A673 (cell line): ENCODE data around the gene TTC28. TPM values are rescaled to one million over a fixed set of nuclear protein-coding genes. Genes with fewer than 3 reads are reported as not detected.

ENCODE experiments used
- BruUV-seq: library from RNA; stranded (reverse); fragments of 400-500 nt; replicated peaks from 2 replicates; lab custom pipeline; 2021; lab: Mats Ljungman, UMichigan
- CTCF ChIA-PET: fragments of 300-600 bp; sonication (Branson Sonifier 250); formaldehyde crosslinking; loops from one replicate; lab custom pipeline; 2022; ENCODE audit warnings: antibody characterized with exemption; lab: Charles Lee
- POLR2A ChIA-PET: fragments of 300-600 bp; sonication (Branson Sonifier 250); formaldehyde crosslinking; loops from one replicate; lab custom pipeline; 2022; ENCODE audit warnings: antibody characterized with exemption; ENCODE audit not compliant: low non-redundant PET; lab: Charles Lee
- DNase-seq: peaks from one replicate; pipeline ENCODE4 v3.0.0-alpha.2; 2015; ENCODE audit warnings: low spot score
- H3K27ac ChIP-seq: fragments of 200-600 bp; sonication (generic); 2 replicates; pipeline ENCODE4 v1.5.1; 2016; ENCODE audit warnings: mixed run types, low read depth, mild to moderate bottlenecking, mixed read lengths, antibody characterized with exemption, low read length; ENCODE audit not compliant: poor library complexity, severe bottlenecking
- H3K27me3 ChIP-seq: fragments of 200-600 bp; sonication (generic); replicated peaks from 2 replicates; pipeline ENCODE4 v1.6.1; 2017; ENCODE audit warnings: mixed run types, low read depth, mild to moderate bottlenecking, mixed read lengths, antibody characterized with exemption, low read length; ENCODE audit not compliant: insufficient read depth, poor library complexity
- H3K36me3 ChIP-seq: fragments of 200-600 bp; sonication (generic); 2 replicates; pipeline ENCODE4 v1.6.1; 2016; ENCODE audit warnings: mixed run types, mild to moderate bottlenecking, mixed read lengths, antibody characterized with exemption, low read length; ENCODE audit not compliant: insufficient read depth, poor library complexity, severe bottlenecking
- H3K4me1 ChIP-seq: fragments of 200-600 bp; sonication (generic); 2 replicates; pipeline ENCODE4 v1.6.1; 2017; ENCODE audit warnings: mixed run types, mild to moderate bottlenecking, mixed read lengths, antibody characterized with exemption, low read length; ENCODE audit not compliant: insufficient read depth, poor library complexity, severe bottlenecking
- H3K4me3 ChIP-seq: fragments of 200-600 bp; sonication (generic); 2 replicates; pipeline ENCODE4 v1.5.1; 2016; ENCODE audit warnings: low read depth, mixed run types, mild to moderate bottlenecking, mixed read lengths, low read length; ENCODE audit not compliant: poor library complexity, severe bottlenecking
- H3K9me3 ChIP-seq: fragments of 200-600 bp; sonication (generic); 2 replicates; pipeline ENCODE4 v1.6.1; 2016; ENCODE audit warnings: mixed run types, low read depth, mild to moderate bottlenecking, mixed read lengths, antibody characterized with exemption, low read length; ENCODE audit not compliant: poor library complexity, severe bottlenecking
- EZH2 ChIP-seq: fragments of 200-600 bp; sonication (generic); IDR thresholded peaks from 2 replicates; pipeline ENCODE4 v1.6.1; 2017; ENCODE audit warnings: borderline replicate concordance, low read depth, mild to moderate bottlenecking, mixed read lengths, antibody characterized with exemption, low read length; ENCODE audit not compliant: poor library complexity, severe bottlenecking
- intact Hi-C: fragments of 100-400 bp; cut with micrococcal nuclease; formaldehyde crosslinking; loops from one replicate; pipeline ENCODE4 v1.10.0; 2022; ENCODE audit not compliant: unreplicated experiment
- total RNA-seq: library from RNA; stranded (reverse); gene quantifications from 2 replicates; pipeline ENCODE4 v1.2.3, GENCODE V29; 2021
- TF ChIP-seq, protein P1 (sequence below): fragments of 300-800, 200-600 bp; sonication (generic); conservative IDR thresholded peaks from 2 replicates; pipeline ENCODE4 v1.5.1; 2017; ENCODE audit warnings: low read depth, mild to moderate bottlenecking, antibody characterized with exemption, low read length, moderate library complexity, mixed read lengths

The TTC28 gene
- total RNA-seq, 1 experiment from 2014 or later: 48.7 TPM

DNA sequence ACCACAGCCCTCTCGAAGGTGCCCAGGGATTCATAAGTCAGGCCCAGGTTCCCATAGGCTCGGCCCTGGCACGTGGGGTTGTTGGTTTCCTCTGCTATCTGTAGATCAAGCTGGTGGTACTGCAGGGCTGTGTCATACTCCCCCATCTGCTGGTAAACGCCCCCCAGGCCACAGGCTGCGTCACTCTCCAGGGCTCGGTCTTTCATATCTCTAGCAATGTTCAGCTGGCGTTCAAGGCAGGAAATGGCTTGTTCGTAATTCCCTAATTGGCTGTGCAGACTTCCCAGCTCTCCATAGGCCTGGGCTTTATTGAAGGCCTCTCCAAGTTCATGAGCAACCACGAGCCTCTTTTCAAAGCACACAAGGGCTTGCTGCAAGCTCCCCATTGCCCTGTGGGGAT lies 574.2 kb downstream of the TTC28 start:
- Histone ChIP-seq H3K27me3 (no peaks in the 10 kb centered on the region), H3K36me3 (no peaks in the 10 kb centered on the region), H3K27ac (no peak overlapping the region), H3K4me3 (no peak overlapping the region), H3K4me1 (peaks cover 5% of the 10 kb centered on the region), H3K9me3 (no peaks in the 10 kb centered on the region)
- ChIA-PET CTCF (no interaction called here), POLR2A (interaction anchor here (0.6 kb wide), 1 partner anchor 831 kb away, joined by 5 read pairs; no protein-coding TSS in a partner anchor)
- DNase-seq: peak; percentile 10
- BruUV-seq: no TSS peak
- intact Hi-C loops: no loop called here
- no peak for TF ChIP-seq EZH2
- TF ChIP-seq, protein P1, sequence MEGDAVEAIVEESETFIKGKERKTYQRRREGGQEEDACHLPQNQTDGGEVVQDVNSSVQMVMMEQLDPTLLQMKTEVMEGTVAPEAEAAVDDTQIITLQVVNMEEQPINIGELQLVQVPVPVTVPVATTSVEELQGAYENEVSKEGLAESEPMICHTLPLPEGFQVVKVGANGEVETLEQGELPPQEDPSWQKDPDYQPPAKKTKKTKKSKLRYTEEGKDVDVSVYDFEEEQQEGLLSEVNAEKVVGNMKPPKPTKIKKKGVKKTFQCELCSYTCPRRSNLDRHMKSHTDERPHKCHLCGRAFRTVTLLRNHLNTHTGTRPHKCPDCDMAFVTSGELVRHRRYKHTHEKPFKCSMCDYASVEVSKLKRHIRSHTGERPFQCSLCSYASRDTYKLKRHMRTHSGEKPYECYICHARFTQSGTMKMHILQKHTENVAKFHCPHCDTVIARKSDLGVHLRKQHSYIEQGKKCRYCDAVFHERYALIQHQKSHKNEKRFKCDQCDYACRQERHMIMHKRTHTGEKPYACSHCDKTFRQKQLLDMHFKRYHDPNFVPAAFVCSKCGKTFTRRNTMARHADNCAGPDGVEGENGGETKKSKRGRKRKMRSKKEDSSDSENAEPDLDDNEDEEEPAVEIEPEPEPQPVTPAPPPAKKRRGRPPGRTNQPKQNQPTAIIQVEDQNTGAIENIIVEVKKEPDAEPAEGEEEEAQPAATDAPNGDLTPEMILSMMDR: no peak

DNA sequence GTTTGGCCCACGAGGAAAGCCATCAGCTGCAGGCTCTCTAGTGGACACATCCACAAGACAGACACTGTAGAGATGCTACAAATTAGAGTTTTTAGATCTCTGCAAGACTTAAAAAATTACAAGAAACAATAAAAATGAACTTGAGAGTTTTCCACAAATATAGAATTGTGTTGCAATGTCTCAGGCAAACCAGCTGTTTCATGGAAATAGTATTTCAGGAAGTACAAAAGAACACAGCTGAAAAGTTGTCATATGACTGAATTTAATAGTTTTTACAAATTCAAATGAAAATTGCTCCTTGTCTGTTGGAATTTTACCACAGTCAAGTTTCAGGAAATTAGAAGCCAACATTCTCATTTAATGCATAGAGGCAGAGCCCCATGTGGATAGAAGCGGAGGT lies 576.0 kb downstream of the TTC28 start:
- no peak overlapping the region for H3K27ac ChIP-seq
- ChIA-PET POLR2A (no interaction called here), CTCF (no interaction called here)
- intact Hi-C loops: no loop called here
- no peak overlapping the region for H3K4me3 ChIP-seq
- H3K27me3 ChIP-seq: no peaks in the 10 kb centered on the region
- no peak for DNase-seq
- no TSS peak for BruUV-seq
- peaks cover 5% of the 10 kb centered on the region for H3K4me1 ChIP-seq
- no peaks in the 10 kb centered on the region for H3K9me3 ChIP-seq
- TF ChIP-seq EZH2: no peak
- TF ChIP-seq, protein P1: no peak
- H3K36me3 ChIP-seq: no peaks in the 10 kb centered on the region

DNA sequence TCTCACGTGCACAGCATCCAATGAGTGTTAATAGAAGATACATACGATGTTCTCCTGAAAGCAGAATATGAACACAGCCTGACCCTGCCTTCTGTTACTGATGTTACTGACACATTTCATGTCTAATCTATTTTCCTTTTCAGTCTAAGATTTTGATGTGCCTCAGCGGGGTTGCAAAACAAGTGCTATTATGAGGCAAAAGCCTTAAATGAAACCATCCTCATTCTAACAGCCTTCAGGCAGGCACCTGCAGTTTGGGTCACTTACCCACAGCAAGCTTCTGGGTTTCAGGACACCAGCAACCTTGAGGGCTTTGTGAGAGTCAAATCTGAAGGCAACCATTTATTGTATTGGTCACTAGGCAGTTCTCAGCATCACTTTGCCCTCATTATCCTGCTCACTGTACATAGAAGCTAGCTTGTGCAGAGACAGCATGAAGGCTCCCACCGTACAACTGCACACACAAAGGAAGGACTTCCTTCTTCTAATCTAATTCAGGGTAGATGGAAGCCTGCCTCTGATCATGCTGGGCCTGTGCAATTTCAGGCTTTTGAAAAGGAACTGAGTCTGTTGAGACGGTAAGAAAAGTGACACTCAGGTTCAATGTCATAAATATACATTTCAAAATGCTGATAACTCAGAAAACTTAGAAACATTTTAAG lies 577.4 kb downstream of the TTC28 start:
- H3K4me1 ChIP-seq: peaks cover 5% of the 10 kb centered on the region
- no peak overlapping the region for H3K4me3 ChIP-seq
- TF ChIP-seq, protein P1: no peak
- no peak for TF ChIP-seq EZH2
- no TSS peak for BruUV-seq
- CTCF ChIA-PET: no interaction called here
- no peaks in the 10 kb centered on the region for H3K9me3 ChIP-seq
- no peak for DNase-seq
- H3K27me3 ChIP-seq: no peaks in the 10 kb centered on the region
- no peaks in the 10 kb centered on the region for H3K36me3 ChIP-seq
- no peak overlapping the region for H3K27ac ChIP-seq
- POLR2A ChIA-PET: no interaction called here
- intact Hi-C loops: no loop called here
